GM21423 (cell line): Measurements from ENCODE around the gene JUN.
"Not testable (repeated sequence)": the region's sequence is repeated elsewhere in the genome, so short reads cannot be mapped to it uniquely, and the experiment has no call there.

Source experiments
- ATAC-seq: cut with Tn5 transposase; IDR thresholded peaks from one replicate; pipeline ENCODE4 v1.9.1; 2021; ENCODE audit warnings: mild to moderate bottlenecking, moderate library complexity; ENCODE audit not compliant: unreplicated experiment

The JUN gene

DNA sequence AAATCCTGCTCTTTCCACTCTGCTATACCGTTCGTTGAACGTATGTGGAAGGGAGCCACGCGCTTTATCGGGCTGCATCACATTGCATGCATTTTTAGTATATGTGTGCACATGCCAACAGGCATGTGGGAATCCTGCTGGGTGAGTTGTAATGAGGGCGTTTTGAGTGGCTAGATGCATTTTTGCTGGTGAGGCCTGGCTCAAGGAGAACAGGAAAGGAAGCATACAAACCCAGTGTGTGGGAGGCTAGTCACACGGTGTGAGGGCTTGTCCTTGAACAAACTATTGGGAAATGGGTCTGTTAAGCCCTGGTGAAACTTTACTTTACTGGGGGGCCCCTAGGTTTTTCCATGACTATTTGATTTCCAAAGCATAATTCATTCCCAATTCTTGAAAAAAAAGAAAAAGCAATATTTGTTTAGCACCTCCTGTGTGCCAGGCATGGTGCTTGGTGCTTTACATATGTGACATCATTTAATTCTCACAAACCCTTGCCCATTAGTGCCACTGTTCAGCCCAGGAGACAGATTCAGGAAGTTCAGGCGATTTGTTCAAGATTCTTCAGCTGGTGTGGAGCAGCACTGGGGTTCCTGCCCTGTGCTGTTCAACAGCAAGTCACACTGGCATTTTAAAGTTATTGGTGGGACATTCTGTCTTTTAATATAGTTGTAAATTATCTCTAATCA is 25.6 kb upstream of the JUN start:
- ATAC-seq, result no peak

DNA sequence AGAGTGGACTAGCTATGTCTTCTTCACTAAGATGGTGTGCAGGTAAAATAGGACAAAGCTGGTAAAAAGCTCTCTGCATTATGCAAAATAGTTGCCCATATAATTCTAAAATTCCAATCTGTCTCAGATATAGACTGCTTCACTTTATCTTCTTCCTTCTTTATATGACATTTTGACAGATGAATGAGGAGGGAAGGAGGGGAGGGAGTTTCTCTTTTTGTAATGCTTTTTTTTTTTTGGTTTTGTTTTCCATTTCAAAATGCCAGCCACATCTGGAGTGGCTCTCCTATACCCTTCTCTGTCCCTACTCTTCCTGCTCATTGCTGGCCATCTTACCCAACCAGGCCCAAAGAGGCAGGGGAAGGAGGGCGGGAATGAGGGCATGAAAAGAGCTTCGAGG is 24.2 kb upstream of the JUN start:
- ATAC-seq, result no peak

- ATAC-seq, result peak; percentile 66
Observed at GRCh38 chr1:58805716-58806571, 22.1 kb upstream of the JUN start.

DNA sequence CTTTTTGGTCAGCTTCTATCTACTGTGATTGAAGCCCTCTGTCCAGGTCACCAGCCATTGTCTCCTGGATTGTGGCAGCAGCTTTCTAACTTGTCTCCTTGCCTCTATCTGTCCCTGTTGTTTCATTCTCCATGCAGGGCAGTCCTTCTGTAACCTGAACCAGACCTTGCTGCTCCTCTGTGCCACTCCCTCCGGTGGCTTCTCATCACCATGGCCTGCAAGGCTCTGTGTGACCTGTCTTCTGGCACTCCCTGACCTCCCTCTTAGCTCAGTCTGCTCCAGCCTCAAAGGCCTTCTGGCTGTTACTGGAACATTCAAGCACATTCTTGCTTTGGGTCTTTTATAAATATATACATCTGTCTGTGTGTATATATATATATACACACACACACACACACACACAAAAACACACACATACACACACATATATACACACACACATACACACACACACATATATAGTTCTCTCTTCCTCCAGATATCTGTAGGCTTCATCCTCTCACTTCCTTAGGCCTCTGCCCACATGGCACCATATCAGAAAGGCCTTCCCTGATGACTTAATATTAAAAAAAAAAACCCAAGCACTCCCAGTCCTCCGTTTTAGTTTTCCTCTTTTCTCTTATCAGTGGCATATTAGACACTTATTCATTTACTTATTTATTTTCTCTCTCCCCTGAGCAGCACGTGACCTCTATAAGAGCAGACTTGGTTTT is 21.2 kb upstream of the JUN start:
- no peak for ATAC-seq

DNA sequence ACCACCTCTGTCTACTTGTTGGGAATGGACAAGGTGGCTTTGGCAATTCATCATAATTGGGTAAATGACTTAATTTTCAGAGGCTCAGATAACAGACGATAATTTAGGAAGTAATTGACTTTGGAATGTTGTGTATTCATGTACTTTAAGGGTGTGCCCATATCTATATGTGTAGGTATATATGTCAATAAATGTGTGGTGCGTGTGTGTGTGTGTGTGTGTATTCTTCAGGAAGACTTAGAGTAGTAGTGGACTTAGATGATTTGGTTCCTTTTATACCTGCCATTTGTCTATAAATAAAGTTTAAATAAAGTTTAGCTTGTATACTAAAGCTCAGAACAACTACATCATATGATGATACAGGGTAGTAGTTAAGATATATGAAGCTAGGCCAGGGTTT is 20.0 kb upstream of the JUN start:
- ATAC-seq, result no peak

DNA sequence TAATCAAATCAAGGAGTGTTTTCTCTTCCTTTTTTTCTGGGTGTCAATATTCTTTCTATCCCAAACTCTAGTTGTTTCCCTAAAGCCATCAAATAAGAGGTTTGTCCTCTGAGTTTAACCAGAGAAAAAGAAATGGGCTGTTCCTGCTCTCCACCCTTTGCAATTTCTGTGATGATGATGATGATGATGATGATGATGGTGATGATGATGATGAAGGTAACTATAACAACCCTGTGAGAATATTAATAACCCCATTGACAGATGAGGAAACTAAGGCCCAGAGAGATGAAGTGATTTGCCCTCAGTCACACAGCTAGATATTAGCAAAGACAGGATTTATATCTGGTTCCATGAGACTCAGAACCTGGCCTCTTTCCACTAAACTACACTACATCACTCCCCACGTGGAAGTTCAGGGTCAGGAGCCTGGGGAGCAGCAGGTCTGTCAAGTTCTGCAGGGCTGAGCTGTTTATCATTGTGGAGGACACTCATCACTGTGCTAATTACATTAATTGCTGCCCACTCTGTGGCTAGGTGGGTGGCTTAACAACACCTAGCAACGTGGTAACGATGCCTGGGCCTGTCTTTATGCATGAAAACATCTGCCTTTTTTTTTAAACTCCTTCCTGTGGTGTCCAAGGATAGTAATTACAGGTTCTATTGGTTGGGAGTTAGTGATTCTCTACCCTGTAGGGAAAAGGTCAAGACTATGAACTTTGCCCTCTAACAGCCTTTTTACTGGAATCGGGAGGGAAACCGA is 19.0 kb upstream of the JUN start:
- no peak for ATAC-seq

- ATAC-seq, result not testable (repeated sequence)
Observed at GRCh38 chr1:58801286-58801685, 17.4 kb upstream of the JUN start.

DNA sequence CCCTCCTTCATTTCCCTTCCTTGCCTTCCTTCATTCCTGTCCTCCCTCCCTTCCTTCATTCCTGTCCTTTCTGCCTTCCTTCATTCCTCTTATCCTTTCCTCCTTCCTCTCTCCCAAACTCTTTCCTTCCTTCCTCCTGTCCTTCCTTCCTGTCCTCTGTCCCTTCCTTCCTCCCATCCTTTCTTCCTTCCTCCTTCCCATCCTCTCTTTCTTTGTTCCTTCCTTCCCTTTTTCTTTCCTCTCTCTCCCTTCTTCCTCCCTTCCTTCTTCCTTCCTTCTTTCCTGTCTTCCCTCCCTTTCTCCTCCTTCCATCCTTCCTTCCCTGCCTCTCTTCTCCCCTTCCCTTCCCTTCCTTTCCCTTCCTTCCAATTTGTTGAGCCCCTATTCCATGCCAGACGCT is 15.8 kb upstream of the JUN start:
- no peak for ATAC-seq

- ATAC-seq, result no peak
Observed at GRCh38 chr1:58798910-58799442, 15.1 kb upstream of the JUN start.

DNA sequence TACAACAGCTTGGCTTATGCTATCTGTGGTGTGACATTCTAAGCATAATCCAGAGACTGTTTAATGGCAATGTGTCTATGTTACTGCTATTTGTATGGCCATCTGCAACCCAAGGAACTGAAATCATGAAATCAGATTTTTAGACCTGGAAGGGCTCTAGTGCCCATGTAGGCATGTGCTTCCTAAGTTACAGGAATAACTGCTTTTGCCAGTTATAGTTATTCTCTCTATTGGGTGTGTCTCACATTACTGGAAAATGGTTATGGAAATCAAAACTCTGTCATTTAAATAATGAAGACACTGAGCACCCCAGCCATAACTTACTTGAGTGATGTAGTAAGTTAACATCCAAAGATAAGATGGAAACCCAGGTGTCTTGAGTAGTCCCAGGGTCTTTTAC is 12.6 kb upstream of the JUN start:
- no peak for ATAC-seq

DNA sequence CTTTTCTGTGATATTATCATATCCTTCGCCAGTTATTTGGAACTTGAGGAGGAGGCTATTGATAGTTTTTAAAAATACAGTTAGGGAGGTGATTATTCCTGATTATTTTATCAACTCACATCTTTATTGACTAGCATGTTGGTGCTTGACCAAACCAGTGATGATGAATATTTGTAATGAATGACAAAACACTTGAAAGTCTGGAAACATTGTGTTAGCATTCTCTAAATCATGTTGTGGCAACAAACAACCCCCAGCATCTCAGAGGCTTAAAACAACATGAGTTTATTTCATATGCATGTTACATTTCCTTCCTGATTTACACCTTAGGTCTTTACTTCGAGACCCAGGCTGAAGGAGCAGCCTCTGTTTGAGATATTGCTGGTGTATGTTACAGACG is 10.7 kb upstream of the JUN start:
- ATAC-seq, result no peak

DNA sequence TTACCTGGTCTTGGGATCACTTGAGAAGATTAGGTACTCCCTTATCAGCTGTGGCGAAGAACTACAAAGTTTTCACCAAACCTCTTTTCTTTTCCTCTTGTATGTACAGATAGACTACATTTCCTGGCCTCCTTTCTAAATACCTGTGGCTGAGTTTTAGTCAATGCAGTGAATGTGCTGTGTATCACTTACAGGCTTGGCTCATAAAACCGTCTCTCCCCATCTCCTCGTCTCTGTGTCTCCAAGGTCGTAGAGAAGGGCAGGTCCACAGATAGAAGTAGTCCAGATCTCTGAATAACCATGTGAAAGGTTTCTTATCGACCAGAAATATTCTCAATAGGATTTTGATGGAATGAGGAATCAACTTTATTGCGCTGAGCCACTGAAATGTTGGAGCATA is 9.0 kb upstream of the JUN start:
- ATAC-seq, result no peak

DNA sequence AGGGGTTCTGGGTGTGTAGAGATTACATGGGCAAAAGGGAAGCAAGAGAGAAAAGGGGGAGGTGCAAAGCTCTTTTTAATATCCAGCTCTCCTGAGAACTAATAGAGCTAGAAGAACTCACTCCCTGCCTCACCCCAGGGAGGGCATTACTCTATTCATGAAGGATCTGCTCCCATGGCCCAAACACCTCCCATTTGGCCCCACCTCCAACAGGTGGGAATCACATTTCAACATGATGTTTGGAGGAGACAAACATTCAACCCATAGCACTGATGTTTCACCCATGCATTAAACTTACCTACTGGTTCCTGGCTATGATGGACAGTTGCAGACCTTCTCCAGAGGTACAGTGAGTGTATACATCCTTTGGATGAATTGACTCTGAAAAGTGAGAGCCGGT is 7.3 kb upstream of the JUN start:
- ATAC-seq, result no peak

- ATAC-seq, result no peak
Observed at GRCh38 chr1:58789996-58790660, 6.3 kb upstream of the JUN start.

- ATAC-seq, result no peak
Observed at GRCh38 chr1:58789322-58789856, 5.5 kb upstream of the JUN start.

DNA sequence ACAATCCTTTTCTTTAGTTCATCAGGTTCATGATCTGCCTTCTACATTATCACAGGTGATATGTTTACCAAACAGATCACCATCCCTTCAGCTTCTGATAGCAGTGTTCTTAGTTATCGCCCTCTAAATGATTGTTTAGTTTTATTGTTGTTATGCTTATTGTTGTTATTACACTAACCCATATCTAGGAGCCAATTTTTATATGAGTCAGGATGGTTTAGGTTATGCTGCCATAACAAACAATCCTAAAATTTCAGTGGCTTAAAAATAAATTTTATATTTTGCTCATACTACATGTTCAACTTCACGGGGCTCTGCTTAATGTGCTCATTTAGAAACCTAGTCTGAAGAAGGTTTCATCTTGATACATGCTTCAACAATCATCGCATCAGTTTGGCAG is 4.4 kb upstream of the JUN start:
- no peak for ATAC-seq

GRCh38 chr1:58786927-58787245 is 3.0 kb upstream of the JUN start:
- no peak for ATAC-seq

- ATAC-seq, result no peak
Observed at GRCh38 chr1:58786184-58786926, 2.5 kb upstream of the JUN start.

- no peak for ATAC-seq
Observed at GRCh38 chr1:58785442-58786058, 1.7 kb upstream of the JUN start.
